SU-DHL-6 (cell line): ENCODE data around the gene APC2.
"Not testable (repeated sequence)": the region's sequence is repeated elsewhere in the genome, so short reads cannot be mapped to it uniquely, and the experiment has no call there.

Source experiments
- CTCF ChIP-seq: fragments of 200-600 bp; sonication (generic); IDR thresholded peaks from one replicate; pipeline ENCODE4 v1.5.1; 2017; ENCODE audit warnings: antibody characterized with exemption, mild to moderate bottlenecking, low read length, moderate library complexity; ENCODE audit not compliant: insufficient read depth, poor library complexity, severe bottlenecking
- EZH2phosphoT487 ChIP-seq: fragments of 200-600 bp; sonication (generic), shearing (Covaris generic); conservative IDR thresholded peaks from 2 replicates; pipeline ENCODE4 v1.6.1; 2018; ENCODE audit warnings: mild to moderate bottlenecking, antibody characterized with exemption, low read length, moderate library complexity, mixed read lengths

DNA sequence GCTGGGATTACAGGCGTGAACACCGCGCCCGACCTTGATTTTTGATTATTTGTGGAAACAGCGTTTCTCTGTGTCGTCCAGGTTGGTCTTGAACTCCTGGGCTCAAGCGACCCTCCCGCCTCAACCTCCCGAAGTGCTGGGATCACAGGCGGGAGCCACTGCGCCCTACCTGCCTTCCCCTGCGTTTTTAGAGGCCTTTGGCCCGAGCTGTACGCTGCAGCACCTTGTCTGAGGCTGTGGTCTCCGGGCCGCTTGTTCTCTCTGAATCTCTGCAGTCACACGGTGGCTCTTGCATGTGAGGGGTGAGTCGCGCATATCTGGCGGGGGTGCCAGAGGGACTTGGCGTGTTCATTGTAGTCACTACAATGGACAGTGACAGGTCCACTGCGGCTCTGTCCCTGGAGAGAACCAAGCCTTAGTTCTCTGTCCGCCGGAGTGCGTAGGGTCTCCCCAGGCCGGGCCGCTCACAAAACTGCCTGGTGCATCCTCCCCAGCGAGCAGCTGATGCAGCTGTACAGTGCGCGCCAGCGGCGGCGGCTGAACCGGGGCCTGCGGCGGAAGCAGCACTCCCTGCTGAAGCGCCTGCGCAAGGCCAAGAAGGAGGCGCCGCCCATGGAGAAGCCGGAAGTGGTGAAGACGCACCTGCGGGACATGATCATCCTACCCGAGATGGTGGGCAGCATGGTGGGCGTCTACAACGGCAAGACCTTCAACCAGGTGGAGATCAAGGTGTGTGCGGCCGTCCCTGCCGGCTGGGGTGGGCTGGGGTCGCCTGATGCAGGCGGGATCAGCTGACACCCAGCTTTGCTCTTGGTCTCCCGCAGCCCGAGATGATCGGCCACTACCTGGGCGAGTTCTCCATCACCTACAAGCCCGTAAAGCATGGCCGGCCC lies 10.2 kb upstream of the APC2 start:
- not testable (repeated sequence) for TF ChIP-seq CTCF, EZH2phosphoT487
